GM21619 (cell line): Measurements from ENCODE around the gene BOD1.

ENCODE experiments used
- ATAC-seq: cut with Tn5 transposase; IDR thresholded peaks from one replicate; pipeline ENCODE4 v1.9.1; 2021; ENCODE audit not compliant: unreplicated experiment

Gene BOD1

GRCh38 chr5:173616577-173617118 is at the start of gene BOD1:
Gene BOD1, minus strand, starts transcription at chr5:173616650. Its CDS starts 214 bp downstream, at chr5:173616436.
- peak; percentile 94 for ATAC-seq

DNA sequence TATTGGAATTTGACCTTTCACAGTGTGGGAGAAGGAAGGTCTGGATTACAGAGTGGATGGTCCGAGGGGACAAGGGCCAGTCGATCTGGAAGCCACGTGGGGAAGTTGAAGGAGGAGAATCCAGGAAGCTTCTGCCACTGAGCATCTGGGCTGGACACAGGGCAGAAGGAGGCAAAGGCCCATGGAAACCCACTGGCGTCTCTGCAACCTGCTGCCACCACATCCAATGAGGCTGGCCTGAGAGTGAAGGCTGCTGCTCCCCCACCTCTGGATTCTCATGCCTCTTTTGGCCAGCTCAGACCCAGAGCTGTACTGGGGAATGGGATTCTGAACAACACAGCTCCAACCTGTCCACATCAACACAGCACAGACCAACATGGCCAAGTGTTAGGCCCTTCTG is 48.9 kb upstream of the BOD1 start:
- ATAC-seq = no peak

GRCh38 chr5:173664154-173664526 is 47.7 kb upstream of the BOD1 start:
- no peak for ATAC-seq

- no peak for ATAC-seq
These were observed 47.1 kb upstream of the BOD1 start for GRCh38 chr5:173663352-173664153.

- no peak for ATAC-seq
These were observed 46.3 kb upstream of the BOD1 start for GRCh38 chr5:173662581-173663351.

GRCh38 chr5:173660481-173661280 is 44.2 kb upstream of the BOD1 start:
- no peak for ATAC-seq

DNA sequence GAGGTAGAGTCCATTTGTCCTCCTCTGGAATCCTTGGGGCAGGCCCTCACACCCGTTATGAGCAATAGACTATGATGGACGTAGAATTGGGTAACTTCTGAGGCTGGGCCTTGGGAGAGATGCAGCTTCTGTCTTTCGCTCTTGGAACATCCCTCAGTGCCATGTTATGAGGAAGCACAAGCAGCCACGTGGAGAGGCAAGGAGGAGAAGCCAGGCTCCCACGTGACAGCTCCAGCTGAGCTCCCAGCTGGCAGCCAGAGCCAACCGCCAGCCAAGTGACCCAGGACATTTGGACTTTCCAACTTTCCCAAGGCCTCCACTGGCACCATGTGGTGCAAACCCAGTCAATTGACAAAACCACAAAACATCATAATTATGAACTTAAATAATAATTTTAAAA is 43.0 kb upstream of the BOD1 start:
- ATAC-seq = no peak

GRCh38 chr5:173657741-173658356 is 41.4 kb upstream of the BOD1 start:
- ATAC-seq = no peak

DNA sequence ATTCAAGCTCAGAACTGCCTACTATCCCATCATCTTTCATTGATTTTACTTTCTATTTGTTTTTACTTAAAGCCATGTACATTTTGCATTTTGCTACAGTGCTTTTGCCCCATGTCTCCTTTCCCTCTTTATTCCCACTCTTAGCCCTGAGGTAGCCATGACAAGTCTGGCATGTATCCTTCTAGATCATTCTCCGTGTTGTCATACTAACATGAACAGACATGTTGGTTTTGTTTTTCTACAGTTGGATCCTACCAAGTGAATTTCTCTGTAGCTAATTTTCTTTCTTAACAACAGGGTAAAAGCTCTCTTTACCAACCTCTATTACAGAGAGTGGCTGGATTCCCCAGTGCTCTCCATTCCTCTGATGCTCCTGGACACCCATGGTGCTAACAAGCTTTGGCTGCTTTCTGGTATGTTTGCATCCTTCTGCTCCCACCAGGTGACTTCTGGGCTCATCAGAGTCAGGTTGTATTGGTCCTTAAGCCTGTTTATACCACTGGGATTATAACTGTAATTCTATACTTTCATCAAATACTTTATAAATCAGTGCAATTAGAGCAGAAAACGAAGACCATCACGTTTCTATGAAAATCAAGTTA is 38.8 kb upstream of the BOD1 start:
- no peak for ATAC-seq

GRCh38 chr5:173653822-173654523 is 37.5 kb upstream of the BOD1 start:
- ATAC-seq = no peak

DNA sequence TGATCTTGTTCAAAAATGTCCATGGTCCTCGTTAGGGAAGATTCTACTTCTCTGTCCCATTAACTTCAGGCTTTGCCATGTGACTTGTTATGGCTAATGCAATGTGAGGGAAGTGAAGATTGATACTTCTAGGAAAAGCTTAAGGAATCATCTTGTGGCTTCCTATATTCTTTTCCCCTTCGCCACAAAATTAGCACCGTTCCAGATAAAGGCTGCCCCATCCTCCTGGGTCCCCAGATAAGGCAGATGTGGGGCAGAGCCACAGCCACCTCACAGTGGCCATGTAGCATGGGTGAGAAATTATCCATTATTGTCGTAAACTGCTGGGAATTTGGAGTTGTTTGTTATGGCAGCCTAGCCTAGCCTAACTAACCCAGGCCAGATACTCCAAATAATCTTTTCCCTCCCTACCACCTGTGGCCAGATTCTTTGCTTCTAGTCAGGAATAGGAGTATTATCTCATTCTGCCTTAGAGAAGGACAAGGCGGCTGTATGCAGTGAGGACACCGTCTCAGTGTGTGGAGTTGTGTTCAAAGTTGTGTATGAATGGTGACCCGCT is 31.9 kb upstream of the BOD1 start:
- ATAC-seq = no peak

GRCh38 chr5:173646692-173647091 is 30.2 kb upstream of the BOD1 start:
- no peak for ATAC-seq

GRCh38 chr5:173645890-173646574 is 29.6 kb upstream of the BOD1 start:
- ATAC-seq = no peak

GRCh38 chr5:173645437-173645807 is 29.0 kb upstream of the BOD1 start:
- ATAC-seq = no peak

DNA sequence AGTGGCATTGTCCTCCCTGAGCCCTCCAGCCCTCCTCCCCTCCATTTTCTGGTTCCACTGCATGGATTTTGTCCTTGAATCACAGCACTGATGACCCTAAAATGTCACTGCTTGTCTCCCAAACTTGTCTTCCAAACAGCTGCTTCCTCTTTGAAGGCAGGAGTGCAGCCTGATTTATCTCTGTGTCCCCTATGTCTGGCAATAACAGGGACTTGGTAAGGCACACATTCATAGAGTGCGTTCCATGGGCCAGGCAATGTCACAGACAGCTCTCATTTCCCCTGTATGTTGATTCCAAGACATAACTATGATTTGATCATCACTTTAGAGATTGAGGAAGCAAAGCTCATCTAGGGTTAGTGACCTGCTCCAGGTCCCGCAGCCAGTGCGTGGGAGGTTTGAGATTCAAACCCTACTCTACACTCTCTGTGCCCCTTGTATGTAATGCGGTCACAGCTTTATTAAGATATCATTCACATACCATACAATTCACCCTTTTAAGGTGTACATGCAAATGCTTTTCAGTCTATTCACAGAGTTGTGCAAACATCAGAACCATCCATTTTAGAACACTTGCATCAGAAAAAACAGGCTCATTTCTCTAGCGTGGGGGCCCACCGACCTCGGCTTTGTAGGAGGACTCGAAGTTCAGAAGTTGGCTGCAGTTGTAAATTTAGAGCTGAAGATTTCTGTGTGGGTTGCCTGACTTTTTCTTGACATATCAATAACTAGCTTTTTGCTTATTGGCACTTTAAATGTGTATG is 28.4 kb upstream of the BOD1 start:
- no peak for ATAC-seq

- ATAC-seq = peak; percentile 73
These were observed 27.5 kb upstream of the BOD1 start for GRCh38 chr5:173643964-173644363.

DNA sequence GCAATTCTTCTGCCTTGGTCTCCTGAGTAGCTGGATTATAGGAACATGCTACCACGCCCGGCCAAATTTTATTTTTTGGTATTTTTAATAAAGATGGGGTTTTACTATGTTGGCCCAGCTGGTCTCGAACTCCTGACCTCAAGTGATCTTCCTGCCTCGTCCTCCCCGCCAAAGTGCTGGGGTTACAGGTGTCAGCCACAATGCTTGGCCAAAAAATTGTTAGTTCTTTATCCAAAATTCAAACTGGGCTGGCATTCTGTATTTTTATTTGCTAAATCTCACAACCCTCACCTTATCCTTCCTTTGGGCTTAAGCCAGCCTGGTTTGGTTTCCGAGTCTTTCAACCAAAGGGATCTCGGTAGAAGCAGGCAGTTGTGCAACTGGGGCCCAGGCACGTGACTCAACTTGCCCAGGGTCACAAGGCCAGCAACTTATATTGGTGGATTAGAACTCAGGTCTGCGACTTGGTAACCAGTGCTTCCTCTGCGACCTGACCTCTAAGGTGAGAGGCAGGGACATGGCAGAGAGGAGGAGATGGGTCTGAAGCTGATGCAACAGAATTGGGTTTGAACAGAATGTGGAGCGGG is 26.5 kb upstream of the BOD1 start:
- ATAC-seq = no peak
